GM19438 (cell line): ENCODE results near the gene TSPAN5.

Experiments
- ATAC-seq: cut with Tn5 transposase; IDR thresholded peaks from one replicate; pipeline ENCODE4 v1.9.1; 2021; ENCODE audit warnings: low read depth; ENCODE audit not compliant: unreplicated experiment

The TSPAN5 gene

DNA sequence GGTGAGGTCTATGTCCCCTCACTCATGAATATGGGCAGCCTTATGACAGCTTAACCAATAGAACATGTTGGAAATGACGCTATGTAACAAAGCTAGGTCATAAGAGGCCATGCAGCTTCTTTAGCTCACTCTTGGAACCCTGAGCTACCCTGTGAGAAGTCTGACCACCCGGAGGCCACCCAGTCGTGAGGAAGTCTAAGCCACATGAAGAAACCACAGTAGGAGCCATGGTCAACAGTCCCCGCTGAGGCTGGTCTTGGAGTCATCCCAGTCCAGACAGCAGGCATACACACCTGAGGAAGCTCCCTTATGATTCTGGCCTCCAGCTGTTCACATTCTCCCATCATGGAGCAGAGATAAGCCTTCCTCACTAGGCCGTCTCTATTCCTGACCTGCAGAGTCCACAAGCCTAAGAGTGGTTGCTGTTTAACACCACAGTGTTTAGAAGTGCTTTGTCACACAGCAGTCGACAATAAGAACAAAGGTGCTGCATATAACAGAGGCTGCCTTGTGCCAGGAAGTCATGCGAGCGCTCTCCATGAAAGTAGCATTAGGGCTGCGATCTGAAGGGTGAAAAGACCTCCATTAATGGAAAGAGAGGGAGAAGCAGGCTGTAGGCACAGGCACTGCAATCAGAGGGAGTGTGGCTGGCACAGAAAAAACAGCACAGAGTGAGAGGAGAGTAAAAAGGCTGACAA lies 38.2 kb downstream of the TSPAN5 start:
- ATAC-seq = no peak

DNA sequence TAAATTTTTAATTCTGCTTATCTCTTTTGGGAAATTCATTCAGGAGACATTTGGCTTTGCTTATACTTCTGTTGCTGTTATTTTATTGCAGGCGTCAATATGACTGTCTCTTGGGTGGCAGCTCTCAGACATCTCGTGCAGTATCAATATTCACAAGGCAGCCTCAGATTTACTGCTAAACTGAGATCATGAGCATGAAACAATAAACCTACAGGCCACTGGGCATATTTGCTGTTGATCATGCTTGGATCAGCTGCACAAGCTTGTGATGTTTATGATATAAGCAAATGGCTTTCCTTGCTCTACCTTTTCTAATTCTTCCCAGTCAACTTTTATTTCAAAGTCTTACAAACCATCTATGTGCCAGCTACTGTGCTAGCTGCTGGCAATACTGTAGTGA lies 39.2 kb downstream of the TSPAN5 start:
- ATAC-seq = no peak

DNA sequence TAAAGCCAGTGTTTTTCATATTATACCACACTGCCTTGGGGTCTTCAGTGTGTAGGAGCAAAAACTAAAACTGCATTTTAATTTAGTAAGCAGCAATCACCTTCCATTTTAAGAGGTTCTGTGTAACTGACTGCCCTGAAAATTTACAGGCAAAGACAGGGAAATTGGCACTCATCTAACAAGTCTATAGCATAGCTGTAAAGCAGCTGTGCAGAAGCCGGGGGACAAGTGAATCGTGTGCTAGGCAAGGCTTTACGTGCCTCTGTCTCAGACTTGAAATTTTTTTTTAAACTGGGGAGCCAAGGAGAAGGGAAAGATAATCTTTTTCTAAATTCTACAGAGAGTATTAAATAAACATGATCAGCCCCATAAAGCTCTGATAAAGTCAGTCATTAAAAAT lies 39.7 kb downstream of the TSPAN5 start:
- no peak for ATAC-seq

DNA sequence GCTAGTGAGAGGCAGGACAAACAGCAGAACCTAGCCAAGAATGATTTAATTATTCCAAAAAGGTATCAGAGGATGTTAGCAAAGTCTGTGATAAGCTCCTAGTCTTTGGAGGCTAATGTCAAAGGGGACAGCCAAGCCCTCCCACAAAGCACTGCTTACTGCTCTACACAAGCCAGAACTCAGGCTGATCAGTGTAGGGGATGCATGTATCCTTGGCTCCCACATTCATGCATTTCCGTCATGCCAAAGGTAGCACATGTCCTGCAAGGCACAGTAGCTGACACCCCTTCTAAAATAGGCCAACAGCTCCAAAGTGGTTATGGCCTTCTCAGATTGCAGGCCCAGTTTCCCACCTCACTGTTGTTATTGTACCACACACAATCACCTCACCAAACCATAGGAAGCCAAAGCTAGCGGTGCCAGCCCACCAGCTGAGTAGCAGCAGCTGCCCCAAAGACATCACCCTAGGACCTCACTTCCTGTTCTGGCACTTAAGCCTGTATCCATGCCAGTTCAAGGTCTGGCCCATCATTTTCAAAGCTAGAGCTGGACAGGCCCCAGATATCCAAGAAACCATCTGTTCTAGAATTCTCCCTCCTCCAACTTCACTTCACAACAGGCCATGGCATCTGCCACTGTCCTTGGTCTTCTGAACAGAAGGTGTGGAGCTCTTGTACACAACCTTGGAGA lies 40.9 kb downstream of the TSPAN5 start:
- ATAC-seq = no peak

DNA sequence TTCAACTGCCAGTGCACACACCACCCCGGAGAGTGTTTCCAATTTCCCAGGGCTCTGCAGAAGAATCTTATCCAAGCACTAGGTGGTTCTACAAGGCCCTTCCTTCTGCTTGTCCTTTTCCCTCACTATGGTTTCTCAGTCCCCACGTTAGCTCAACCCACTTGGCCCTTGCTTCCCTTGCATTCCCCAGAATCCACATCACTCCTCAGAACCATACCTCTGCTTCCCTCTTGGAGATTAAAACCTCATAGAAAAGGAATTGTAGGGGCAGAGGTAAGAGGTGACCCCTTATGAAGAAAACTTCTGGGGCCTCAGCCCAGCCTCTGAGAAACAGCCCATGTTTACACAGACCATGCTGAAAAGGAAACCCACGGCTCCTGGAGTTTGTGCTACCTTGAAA lies 42.4 kb downstream of the TSPAN5 start:
- ATAC-seq = no peak

DNA sequence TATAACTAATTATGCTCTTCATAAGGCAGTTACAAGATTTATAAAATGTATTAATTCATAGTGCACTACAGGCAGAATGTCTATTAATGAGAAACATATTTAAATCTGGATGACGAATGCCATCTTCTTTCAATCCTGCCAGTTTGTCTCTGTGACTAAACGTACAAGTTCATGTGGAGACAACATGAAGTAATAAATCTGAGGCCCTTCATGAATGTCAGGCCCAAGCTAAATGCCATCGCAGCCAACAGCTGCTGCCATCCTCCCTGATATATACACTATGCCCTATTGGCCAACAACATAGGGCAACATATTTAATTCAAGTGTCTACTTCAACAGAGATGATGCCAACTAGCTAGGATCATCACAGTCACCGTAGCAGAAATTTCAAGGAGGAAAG lies 43.7 kb downstream of the TSPAN5 start:
- ATAC-seq = no peak

DNA sequence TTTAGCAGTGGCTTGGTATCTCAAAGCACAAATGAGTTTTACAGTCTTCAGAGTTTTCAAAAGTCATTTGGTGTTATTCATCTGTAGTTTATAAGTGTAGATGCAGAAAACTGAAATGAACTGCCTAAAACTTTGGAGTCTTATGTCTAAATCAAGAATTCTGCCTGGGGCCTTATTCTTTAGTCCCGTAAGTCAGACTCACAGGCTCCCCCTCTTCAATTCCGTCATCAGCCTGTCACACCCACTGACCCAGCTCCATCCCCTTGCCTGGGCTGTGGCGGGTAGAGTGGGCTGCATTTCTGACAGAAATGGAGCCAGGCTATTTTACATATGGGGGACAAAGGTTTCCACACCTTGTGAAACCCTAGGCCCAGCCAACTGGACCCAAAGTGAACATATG lies 44.3 kb downstream of the TSPAN5 start:
- ATAC-seq = no peak

DNA sequence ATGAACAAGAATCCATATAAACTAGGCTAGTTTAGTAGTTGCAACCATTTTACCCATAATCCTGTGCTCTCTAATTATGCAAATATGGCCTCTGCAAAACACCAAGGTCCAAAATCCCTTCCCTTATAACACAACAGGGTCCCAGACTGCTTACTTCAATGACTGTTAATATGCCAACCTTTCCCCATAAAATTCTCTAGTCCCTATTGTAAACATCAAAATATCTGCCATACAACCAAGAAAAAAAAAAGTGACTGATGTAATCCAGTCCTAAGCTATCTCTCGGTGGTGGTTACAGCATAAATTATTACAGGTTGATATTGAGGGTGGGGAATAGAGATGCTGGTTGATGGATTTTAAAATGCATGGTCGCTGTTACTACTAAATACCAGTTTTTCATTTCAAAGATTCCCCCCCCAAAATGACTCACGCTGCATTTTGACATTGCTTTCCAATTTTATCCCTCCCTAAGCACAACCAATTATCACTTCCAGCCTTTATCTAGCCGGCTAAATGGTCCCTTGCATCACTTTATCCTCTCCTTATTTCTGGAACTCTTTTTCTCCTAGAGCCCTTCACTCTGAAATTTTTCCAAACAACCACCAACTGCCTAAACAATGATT lies 44.8 kb downstream of the TSPAN5 start:
- no peak for ATAC-seq

DNA sequence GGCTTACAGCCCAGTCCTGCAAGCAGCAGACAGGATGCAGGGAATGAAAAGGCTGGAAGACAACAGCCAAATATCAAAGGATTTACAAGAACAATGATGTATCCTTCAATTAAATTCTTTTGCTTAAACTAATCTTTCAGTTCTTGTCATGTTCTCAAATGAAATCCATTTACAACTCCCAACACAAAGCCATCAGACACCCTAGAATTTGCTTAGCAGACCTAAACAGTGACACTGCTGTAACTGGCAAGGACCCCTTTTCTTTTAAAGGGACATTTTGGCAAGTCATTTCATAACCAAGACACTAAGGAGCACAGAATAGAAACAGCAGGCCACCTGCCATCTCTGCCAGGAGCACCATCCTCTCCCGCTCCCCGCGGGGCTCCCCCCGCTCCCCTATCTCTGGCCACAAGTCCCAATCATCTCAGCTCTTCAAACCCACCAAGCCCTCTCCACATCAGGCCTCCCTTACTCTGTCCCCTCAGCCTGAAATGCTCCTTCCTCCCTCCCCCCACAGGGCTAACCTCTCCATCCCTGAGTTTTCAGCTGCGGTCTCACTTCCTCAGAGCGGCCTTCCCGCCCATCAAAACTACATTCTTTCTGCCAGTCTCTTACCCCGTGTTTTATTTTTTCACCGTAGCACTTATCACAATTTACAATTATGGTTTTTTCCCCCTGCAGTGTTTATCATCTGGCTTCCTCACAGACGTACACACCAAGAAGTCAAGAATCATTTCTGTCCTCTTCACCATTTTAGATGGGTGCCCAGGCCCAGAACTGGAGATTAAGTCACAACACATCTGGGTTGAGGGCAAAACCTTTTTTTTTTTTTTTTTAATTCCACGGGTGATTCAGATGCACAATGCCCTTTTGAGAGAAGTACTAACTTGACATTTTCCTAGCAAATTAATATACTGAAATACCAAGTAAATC lies 45.8 kb downstream of the TSPAN5 start:
- no peak for ATAC-seq

DNA sequence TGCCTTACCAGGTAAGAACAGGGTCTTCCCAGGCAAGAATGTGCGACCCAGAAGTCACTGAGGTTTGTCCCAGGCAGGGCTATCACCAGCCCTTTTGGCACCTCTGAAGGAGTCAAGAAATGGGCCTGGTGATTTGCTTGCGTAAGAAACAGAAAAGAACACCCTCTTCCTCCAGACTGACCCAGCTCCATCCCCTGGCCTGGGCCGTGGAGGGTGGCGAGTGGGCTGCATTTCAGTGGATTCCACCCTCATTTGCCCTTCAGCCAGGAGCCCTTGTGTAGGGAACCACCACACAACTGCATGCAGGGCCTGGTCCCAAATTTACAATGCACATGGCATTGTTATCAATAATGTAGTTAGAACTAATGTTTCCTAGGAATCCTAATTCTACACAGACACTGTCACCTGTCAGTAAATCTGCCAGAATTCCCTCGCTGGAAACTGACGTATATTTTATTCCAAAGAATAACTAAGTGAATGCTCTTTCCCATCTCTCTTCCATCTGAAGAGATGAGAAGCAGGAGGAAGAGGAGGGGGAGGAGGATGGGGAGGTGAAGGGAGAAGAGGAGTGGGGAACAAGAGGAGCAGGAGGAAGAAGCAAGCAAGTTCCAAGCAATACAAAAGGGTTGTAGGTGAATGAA lies 46.6 kb downstream of the TSPAN5 start:
- ATAC-seq = no peak

DNA sequence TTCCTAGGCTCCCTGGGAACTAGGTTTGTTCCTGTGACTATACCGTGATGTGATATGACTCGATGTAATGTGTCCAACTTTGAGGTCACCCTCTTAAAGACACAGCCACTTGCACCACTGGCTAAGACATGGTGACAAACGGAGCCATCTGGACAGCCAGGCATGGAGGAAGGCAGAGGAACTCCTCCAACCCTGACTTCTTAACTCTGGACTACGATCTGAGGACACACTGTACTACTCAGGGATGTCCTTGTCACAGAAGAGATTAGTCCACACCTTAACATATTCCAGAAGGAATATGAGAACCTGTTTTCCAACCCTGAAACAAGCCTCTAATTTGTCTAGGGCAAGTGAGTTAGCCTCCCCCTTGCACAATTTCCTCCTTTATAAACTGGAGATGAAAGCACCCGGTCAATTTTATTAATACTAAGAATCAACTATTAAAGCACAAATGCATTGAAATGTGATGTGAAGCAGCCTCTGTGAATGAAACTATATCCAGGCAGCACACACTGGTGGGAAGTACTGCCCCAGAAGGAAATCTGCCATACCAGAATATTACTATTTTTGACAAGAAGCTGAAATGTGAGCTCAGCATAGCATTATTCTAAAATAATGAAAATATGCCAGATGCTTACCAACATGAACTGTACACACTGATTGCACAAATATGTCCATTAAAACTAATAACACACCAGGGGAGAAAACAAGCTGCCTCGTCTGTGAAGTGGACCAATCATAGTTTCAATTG lies 47.3 kb downstream of the TSPAN5 start:
- ATAC-seq = no peak

DNA sequence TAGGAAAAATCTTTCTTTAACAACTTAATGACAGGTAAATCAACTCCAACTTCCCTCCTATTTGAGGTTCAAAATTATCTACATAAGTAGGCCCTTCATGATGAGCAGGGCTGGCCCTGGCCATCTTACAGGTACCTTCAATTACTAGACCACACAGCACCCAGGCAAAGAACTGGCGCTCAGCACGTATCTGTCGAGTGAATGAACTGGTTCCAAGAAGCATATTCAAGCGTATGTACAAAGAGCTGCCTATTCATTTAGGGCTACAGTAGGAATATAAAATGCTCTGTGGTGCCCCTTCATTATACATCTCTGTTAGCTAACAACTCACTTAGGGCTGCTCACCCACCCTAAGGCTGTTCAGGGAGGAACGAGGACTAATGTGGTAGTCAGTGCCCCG lies 48.0 kb downstream of the TSPAN5 start:
- ATAC-seq = no peak

DNA sequence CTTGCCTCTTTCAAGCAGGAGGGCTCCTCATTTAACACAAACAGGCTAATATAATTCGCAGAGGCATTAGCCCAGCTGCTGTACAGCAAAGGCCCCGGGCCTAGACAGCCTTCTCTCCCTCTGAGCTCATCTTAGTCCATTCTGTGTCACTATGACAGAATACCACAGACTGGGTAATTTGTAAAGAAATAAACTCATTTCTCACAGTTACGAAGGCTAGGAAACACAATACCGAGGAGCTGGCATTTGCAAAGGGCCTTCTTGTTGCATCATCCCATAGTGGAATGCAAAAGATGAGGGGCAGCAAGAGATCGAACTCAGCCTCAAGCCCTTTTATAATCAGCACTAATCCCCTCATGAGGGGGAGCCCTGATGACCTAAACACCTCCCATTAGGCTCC lies 48.5 kb downstream of the TSPAN5 start:
- no peak for ATAC-seq

DNA sequence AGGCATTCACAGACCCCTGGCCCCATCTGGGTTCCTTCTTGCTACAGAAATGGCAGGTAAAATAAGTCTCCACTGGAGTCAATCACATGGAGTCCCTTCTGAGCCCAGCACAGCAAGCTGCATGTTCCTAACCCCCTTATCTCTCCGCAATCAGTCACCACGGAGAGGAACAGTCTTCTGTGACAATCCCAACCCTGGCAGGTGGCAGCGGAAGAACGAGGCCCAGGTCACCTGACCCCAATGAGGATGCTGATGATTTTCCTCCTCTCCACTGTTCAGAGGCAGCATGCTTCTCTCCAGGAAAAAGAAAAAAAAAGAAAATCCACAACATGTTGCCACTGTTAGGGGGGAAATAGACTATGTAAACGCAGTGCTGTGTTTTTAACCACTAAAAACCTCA lies 50.1 kb downstream of the TSPAN5 start:
- no peak for ATAC-seq

DNA sequence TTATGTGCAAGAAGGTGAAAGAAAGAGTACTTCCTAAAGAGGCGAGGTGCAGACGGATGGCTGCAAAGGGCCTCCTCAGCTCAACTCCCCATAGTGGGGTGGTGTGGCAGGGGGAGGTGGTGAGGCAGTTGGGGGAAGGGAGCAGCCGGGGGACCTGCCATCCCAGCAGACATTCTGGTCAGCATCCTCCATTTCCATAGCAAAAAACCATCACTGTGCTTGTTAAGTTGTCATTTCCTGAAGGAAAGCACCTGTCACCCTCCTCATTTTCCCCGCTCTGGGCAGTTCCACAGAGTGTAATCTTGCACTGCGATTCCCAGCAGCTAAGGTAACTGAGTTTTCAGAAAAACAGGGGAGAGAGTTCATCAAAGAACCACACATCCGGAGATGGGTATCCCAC lies 51.5 kb downstream of the TSPAN5 start:
- ATAC-seq = no peak

DNA sequence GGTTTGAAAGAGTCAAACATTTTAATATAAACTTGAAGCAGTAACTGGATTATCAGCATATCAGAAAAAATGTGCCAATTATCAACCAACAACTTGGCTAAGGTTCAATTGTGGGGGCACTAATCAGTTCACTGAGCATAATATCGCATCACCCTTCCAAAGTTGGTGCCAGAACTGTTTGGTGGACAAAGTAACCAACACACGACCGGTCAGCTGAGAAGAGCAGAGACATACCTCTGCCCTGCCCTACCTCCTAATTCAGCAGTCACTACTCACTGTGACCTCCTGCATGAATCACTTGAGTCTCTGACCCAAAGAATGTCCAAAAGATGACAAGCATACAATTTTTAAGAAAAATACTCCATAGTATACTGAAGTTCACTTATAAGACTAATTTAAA lies 53.2 kb downstream of the TSPAN5 start:
- ATAC-seq = no peak

DNA sequence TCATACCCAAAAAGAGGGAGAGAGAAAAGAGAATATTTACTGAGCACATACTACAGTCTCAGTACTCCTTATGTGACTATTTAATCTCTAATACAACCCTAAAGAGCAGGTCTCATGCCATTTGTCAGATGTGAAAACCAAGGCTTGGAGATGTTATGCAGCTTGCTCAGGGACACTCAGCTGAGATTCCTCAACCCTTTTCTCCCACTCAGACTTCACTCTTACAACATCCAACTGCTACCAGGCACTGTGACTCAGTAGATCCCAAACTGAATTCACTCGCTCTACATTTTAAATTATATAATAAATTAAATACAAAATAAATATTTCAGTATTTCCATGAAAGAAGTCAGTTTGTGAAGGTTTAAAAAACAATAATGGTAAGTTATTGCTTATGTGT lies 53.7 kb downstream of the TSPAN5 start:
- ATAC-seq = no peak

DNA sequence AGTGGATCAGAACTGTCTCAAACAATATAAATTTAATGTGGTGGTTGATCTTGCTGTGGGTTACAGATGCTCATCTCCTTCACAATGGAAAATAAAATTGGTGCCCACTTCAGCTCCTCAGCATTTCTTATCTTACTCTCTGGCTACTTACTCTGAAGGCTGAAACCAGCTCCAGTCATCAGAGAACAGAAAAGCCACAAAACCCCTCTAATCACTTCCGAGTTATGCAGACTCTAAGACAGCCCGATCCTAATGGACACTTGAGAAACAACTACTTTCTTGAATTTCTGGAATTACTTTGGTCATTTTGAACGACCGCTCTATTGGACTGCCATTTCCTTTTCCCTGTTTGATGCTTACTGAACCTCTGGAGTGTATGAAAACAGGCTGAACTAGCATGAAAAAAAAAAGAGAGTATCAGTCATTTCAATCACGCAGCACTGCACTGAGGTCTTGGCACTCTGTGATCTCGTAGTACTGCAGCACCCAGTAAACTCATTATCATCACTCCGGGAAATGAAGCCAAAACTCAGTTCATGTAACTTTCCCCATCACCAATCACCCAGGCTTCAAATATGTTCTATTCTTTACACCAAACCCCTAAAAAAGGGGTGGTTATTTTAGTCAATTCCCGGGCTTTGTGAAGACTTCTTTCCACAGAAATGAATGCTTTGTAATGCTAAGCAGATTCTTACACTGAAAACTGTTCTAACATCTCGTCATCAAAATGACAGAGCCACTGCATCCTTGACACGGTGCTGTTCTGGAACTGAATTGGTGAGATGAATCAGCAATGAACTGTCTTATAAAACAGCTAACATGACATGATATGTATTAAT lies 54.5 kb downstream of the TSPAN5 start:
- ATAC-seq = no peak

DNA sequence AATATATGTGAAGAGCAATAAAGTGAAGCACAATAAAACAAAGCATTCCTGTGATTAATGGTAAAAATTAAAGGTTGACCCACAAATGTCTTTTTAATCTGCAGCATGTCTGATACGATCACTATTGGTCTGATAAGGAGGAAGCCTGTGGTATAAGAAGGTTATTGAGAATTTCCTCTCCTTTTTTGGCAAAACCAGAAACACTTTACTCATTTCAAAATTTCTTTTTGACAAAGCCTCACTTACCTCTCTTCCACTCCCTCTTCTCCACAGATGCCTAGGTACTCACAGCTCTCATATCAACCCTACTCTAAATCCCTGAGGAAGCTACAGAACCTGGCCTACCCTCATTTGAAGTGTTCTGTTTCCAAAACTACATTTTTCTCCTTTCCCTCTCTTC lies 56.1 kb downstream of the TSPAN5 start:
- no peak for ATAC-seq
